Measurements from ENCODE around the gene PPP6R2. TPM values are rescaled to one million over a fixed set of nuclear protein-coding genes. Genes with fewer than 3 reads are reported as not detected.
"Not testable (repeated sequence)": the region's sequence is repeated elsewhere in the genome, so short reads cannot be mapped to it uniquely, and the experiment has no call there.

PPP6R2 gene
- total RNA-seq, 1 donor from 2014 or later, result 72.9 TPM

DNA sequence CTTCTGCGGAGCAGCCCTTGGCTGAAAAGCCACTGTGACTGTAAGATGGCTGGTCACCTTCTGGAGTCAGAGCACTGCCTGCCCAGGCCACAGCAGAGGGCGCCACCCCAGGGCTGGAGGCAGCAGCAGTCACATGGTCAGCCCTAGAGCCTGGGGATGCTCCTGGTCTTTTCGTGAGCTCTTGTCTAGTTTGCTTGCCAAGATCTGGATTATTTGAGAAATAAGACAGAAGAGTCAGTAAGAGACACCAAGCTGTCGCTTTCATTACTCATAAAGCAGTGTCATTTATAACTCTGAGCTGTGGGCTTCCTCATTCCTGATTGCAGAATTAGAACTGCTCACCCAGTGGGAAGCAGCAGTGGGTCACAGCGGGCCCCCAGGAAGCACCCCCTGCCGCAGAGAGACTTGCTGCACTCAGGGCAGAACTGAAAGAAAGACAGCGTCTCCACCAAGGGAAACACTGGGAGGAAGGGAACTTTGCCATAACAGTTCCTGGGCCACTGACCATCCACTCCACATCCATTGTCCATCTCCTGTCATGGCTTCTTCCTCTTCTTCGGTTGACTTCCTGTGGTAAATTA is 56.7 kb downstream of the PPP6R2 start:
- DNase-seq (ENCODE audit: low read depth, low spot score), result no peak

DNA sequence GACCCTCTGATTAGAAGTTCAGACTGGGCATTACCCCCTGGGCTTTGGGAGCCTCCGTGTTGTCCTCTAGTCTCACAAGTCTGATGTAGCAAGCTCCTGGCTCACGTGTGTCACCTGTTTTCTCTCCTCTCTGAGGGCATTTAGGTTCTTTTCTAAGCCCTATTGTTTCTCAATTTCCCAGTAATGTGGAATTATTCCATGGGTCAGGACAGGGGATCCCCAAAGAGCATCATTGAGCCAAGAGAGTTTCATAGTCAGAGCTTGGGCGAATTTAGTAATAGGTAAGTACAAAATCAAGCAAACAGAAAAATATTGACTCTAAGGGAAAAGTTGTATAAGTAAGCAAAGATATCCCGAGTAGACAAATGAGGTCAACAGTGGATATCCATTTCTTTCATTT is 57.3 kb downstream of the PPP6R2 start:
- DNase-seq (ENCODE audit: low read depth, low spot score), result no peak

DNA sequence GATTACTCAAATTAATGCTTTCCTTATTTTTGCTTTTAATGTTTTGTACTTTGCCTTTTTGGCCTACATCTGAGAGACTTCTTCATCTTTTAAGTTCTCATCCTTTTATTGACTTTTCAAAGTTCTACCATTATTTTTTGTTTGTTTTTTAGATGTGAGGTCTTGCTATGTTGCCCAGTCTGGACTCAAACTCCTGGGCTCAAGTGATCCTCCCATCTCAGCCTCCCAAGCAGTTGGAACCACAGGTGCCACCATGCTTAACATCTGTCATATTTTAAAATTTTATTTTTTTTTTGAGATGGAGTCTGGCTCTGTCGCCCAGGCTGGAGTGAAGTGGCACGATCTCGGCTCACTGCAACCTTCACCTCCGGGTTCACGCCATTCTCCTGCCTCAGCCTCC is 57.8 kb downstream of the PPP6R2 start:
- DNase-seq (ENCODE audit: low read depth, low spot score), result no peak

DNA sequence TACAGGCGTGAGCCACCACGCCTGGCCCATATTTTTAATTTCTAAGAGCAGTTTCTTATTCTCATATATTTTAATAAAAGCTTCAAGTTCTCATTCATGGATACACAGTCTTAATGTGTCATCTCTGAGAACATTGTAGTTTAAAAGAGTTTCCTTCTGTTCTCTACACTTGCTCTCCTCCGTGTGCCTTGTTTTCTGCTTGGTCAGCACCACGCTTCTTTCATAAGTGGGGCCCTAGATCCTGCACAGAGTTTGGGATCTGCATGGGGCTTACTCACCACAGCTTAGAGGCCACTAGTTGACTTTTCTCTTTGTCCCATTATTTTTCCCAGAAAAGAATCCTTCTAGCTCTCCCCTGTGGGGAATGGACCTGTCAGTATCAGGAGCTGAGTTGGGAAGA is 58.8 kb downstream of the PPP6R2 start:
- no peak for DNase-seq (ENCODE audit: low read depth, low spot score)

DNA sequence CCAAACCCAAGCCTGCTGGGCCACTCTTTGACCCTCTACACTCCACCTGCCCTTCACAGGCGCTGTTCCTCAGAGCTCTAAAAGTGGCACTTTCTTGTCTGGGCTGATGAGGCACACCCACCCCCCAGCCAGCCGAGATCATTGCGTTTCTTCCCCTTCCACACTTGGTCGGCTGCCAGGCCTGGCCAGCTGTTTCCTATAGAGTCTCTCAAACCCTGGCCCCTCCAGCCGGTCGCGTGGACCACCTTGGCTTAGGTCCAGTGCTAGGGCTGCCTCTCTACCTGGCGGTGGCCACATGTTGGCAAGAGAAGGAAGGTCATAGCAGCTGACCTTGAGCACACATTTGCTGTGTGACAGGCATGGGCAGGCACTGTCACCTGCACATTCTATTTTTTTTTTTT is 60.6 kb downstream of the PPP6R2 start:
- peak; percentile 43 for DNase-seq (ENCODE audit: low read depth, low spot score)

DNA sequence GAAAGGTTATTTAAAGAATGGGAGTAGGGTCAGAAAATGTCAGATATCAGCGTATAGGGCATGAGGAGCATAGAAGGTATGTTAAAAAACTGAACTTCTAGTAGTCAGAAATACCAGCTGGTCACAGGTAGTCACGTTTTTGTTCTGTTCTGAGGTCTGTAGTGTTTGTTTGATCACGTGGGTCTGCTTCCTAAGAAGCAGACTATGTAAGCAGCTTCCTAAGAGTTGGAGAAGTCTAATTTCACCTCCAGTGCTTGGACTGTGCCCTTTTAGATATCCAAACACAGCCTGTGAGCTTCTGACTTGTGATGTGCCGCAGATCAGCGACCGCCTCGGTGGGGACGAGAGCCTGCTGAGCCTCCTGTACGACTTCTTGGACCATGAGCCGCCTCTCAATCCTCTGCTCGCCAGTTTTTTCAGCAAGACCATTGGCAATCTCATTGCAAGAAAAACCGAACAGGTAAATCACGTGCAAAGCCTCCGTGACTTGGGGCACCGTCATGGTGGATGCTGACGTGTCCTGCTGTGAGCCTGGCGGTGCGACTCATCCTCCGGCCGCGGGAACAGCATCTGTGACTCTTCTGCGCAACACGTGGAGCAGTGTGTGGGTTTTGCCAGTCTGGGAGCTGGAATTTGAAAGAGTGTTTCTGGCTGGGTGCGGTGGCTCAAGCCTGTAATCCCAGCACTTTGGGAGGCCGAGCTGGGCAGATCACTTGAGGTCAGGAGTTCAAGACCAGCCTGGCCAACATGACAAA is 63.5 kb downstream of the PPP6R2 start:
- DNase-seq (ENCODE audit: low read depth, low spot score), result no peak

DNA sequence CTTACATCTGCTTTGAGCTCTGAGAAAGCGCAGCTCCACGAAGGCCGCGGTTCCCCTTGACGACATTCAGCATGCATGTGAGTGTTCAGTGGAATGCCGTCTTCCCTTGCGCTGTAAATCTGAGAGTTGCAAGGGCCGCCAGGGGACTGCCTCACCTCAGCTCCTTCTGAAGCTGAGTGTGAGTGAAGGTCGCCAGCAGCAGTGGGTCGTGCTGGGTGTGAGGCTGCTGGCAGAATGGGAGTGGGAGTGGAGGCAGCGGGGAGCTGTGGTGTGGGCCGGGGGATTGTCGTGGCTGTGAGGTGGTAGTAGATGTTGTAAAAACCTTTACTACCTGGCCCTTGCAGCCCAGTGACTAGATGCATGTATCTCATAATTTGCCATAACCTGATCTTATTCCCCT is 65.2 kb downstream of the PPP6R2 start:
- DNase-seq (ENCODE audit: low read depth, low spot score), result no peak

DNA sequence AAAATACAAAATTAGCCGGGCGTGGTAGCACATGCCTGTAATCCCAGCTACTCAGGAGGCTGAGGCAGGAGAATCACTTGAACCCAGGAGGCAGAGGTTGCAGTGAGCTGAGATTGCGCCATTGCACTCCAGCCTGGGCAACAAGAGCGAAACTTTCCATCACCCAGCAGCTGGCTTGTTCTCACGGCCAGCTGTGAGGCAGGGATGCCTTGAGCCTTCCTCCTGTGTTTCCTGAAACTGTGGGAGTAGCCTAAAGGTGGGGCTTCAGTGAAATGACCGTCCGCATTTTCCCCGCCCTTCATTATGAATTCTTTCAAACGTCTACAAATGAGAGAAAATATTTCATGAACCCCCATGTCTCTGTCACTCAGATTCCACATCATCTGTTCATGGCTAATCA is 65.8 kb downstream of the PPP6R2 start:
- DNase-seq (ENCODE audit: low read depth, low spot score), result not testable (repeated sequence)

DNA sequence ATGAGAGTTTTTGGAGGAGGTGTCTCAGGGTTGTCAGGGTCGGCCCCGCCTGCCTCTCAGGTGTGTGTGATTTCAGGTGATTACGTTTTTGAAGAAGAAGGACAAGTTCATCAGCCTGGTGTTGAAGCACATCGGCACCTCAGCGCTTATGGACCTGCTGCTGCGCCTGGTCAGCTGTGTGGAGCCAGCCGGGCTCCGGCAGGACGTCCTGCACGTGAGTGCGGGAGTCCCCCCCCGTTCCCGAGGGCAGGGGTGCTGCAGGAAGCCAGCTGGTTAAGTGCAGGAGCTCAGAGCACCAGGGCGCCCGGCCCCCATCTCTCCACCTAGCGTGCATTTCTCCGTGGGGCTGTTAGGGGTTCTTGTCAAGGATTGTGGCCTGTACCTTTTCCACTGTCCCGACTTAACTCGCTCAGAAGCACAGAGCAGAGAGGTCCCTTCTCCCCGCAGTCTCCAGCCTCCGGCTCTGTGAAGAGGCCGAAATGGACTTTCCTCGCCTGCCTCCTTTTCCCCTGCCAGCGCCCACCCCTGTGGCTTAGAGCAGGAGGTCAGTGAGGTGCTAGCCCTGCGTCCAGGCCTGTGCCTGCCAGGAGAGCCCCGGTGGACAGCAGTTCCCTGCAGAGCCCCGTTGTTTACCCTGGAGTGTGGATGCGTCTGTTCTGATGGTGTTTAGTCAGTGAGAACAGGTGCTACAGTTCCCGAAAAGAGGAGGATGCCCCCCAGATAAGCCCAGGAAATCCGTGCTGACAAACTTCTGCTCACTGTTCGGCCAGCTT is 71.5 kb downstream of the PPP6R2 start:
- DNase-seq (ENCODE audit: low read depth, low spot score), result no peak

DNA sequence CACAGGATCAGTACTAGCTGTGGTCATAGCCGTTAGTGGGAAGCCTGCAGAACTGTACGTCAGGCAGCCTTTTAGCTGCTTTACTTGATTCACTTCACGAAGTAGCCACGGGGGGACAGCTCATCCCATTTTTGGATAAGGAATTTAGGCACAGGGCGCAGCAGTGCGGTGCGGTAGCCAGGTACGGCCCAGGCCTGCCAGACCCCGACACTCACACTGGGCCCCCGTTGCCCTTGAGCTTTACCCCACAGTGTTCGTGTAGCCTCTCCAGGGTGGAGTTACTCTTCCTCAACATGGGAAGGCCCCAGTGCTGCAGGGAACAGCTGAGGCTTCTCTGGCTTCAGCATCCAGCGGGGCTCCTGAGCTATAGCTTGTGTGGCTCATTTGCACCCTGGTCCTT is 72.3 kb downstream of the PPP6R2 start:
- DNase-seq (ENCODE audit: low read depth, low spot score), result no peak

DNA sequence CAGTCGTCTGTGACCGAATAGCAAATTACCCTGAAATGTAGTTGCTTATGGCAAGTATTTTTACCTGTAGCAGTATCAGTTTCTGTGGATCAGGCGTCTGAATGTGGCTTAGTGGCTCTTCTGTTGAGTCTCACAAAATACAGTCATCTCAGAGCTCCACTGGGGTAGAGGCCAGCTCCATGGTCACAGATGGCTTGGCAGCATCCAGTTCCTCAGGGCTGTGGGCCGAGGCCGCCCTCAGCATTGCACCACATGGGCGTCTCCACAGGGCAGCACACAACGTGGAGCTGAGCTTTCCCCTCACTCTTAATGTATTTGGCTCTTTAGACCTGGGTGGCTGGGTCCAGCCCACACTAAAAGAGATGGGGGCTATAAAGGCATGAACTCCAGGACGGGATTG is 73.9 kb downstream of the PPP6R2 start:
- DNase-seq (ENCODE audit: low read depth, low spot score), result no peak

DNA sequence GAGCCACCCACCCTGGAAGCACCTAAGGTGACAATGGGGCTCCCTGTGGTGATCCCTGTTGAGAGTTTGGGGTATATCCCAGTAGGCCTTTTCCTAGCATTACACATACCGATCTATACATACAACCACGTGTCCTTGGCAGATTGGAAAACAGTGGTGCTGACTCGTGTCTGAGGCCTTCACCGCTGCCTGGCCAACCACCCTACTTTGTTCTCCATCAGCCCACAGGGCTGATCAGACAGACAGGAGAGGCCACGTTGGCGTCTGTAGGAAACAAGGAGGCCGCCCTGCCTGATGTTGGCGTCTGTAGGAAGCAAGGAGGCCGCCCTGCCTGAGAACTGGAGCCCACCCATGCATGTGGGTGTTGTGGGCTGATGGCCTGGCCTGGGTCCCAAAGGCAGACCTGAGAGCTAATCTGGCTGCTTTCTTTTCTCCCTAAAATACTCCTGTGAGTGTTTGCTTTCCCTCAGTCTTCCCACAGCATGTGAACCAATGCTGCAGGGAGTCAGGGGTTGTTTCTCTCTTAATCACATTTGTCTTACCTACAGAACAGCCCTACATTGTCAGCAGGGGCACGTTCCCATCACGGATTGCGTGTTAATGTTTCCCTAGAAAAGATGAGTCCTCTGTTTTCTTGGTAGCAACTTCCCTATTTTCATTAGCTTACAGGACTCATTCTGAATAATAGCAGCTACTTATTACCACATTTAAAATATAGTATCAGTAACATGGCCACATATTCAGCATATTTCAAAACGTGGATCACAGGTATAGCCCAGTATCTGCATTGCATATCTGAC is 74.5 kb downstream of the PPP6R2 start:
- no peak for DNase-seq (ENCODE audit: low read depth, low spot score)

DNA sequence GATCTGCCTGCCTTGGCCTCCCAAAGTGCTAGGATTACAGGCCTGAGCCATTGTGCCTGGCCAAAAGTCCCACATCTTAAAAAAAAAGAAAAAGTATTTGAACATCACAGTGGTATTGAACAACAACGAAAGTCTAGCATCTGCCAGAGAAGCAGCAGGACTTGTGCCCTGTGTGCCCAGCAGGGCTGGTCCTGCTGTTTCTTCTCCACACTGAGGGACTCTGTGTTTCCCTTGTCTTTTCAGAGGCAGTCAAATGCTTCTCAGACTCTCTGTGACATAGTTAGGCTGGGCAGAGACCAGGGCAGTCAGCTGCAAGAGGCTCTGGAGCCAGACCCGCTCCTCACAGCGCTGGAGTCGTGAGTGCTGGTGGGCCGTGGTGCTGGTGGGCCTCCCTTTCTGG is 75.5 kb downstream of the PPP6R2 start:
- no peak for DNase-seq (ENCODE audit: low read depth, low spot score)

DNA sequence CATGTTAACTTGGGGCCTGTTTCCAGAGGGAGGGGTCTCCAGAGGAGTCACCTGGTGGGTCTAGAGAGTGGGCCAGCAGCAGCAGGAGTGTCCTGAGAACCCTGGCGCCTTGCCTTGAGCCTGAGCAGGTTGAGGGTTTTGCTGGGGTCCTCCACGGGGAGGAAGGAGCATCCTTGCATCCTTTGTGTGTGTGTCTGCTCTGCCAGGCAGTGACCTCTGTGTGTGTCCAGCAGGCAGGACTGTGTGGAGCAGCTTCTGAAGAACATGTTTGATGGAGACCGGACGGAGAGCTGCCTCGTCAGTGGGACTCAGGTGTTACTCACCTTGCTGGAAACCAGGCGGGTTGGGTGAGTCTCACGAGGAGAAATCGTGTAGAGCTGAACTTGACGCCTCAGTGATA is 76.0 kb downstream of the PPP6R2 start:
- DNase-seq (ENCODE audit: low read depth, low spot score), result no peak

DNA sequence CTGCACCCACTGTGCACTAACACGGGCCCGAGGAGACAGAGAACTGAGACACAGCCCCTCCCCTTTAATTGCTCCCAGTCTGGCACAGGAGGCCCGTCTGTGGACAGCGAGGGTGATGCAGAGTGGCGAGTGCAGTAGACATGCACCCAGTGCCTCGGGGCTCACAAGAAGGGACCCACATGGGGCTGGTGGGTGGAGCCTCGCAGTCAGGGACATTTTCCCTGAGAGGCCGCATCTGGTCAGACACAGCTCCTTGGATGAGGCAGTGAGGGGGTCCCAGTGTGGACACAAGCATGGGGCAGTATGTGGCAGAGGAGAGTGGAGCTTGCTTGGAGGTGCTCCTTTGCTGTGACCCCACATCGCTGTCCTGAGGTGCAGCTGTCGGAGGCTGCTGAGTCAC is 76.9 kb downstream of the PPP6R2 start:
- no peak for DNase-seq (ENCODE audit: low read depth, low spot score)

DNA sequence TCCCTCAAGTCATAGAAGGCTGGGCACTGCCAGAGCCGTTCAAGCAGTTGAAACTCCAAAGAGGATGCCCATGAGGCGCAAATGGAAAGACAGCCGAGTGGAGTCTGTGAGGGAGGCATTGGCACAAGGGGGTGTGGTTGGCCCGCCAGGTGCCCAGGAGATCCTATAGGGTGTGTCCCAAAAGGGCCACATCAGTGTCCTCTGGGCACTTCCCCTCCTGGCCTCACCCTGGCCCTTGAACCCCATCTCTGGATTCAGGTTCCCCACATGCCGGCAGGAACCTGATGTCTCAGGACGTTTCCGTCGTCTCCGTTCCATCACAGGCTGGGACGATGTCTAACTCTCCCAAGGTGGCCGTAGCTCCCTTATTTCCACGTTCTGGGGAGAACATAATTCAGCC is 77.5 kb downstream of the PPP6R2 start:
- no peak for DNase-seq (ENCODE audit: low read depth, low spot score)

DNA sequence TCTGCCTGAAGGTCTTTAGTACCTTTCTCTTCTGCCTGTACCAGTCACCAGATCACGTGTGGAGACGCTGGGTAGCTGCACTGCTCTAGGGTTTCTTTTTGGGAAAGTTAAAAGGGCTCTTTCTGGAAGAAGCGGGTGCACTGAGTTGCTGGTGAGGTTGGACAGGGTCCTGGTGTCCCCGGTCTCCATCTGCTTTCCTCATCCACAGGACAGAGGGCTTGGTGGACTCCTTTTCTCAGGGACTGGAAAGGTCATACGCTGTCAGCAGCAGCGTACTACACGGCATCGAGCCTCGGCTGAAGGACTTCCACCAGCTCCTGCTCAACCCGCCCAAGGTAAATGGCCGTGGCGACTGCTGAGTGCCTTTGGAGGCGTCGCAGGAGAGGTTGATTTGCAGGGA is 78.9 kb downstream of the PPP6R2 start:
- no peak for DNase-seq (ENCODE audit: low read depth, low spot score)

DNA sequence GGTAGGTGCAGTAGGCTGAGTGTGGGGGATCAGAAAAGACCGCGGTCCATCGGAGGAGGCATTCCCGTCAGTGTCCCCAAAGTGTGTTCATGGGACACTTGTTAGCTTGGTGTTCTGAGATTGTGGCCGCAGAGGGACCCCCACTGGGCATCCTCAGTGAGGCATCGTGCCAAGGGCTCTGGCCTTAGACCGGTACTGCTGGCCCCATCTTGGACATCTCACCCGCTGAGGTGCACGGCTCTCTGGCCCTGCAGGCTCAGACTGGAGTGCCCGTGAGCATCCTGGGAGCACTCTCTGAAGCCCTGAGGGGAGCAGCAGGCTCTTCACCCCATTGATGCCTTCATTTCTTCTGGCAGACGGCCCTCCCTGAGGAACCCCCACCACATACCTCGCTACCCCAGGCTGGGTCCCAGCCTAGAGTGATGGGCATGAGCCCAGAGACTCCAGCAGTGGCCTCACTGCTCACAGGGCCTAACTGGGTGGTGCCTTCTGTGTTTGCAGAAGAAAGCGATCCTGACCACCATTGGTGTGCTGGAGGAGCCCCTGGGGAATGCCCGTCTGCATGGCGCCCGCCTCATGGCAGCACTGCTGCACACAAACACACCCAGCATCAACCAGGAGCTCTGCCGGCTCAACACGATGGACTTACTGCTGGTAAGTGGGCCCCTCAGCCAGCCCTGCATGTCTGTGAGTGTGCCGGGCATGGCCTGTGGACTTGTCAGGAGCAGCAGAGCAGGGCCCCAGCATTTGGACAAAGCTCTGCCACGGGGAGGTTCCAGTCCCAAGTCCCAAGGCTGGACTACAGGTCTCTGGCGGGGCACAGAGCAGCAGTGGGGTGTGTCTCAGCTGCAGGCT is 80.1 kb downstream of the PPP6R2 start:
- DNase-seq (ENCODE audit: low read depth, low spot score), result no peak

DNA sequence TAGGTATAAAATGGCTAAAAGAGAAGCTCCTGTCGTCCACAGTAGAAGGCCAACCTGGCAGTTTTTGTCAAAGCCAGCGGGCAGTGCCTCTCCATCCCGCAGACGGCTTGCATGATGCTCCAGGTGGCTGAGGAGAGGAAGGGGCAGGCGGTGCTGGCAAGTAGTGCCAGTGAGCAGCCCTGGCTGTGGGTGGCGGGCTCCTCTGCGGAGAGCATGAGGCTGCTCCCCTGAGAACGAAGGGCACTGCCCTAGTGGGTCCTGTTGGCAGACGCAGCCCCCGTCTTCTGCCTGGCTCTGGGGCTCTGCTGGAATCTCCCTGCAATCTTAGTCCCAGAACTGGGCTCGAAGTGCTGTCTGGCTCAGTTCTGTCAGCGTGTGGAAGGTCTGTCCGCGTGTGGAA is 80.8 kb downstream of the PPP6R2 start:
- no peak for DNase-seq (ENCODE audit: low read depth, low spot score)

DNA sequence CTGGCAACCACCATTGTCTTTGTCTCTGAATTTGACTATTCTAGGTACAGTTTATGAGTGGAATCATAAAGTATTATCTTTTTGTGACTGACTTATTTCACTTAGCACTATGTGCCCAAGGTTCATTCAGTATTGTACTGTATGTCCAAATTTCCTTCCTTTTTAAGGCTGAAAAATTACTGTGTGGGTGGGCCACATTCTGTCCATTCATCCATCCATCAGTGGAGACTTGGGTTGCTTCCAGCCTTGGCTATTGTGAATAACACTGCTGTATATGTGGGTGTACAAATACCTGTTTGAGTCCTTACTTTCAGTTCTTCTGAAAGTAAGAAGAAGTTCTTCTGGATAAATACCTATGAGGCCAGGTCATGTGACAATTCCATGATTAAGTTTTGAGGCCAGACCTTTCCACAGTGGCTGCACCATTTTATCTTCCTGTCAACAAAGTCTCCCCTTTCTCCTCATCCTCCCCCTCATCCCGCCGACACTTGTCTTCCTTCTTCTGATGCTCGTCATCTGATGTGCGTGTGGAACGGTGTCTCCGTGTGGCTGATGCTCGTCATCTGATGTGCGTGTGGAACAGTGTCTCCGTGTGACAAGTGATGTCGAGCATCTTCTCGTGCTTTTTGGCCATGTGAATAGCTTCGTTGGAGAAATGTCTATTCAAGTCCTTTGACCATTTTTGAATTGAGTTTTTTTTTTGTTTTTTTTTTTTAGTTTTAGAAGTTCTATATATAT is 82.2 kb downstream of the PPP6R2 start:
- DNase-seq (ENCODE audit: low read depth, low spot score), result no peak
